Measurements from ENCODE around the gene STAB2. TPM values are rescaled to one million over a fixed set of nuclear protein-coding genes. Genes with fewer than 3 reads are reported as not detected.
A peak's percentile ranks its signal among the peaks of the same experiment; 100 is the strongest.
"Not testable (repeated sequence)": the region's sequence is repeated elsewhere in the genome, so short reads cannot be mapped to it uniquely, and the experiment has no call there.

The STAB2 gene
- total RNA-seq, 1 experiment from 2014 or later = 0.73 TPM

DNA sequence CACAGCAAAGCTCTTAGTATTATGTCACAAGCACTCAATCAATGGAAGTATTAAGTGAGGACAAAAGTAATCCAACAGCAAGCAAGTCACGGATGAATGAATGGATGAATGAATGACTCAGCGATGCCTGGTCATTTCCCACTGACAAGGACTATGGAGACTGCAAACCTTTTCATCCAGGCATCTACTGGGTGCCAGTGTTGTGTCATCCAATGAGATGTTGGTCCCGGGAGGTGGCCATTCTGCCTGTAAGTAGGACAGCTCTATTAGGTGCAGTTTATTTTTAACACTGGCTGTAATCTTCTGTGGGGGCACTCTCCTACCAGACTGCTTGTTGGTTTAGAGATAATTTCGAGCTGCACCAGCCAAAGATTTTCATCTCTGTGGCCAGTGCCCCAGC lies 39.4 kb downstream of the STAB2 start:
- Histone ChIP-seq H3K4me3 (no peak overlapping the region), H3K4me1 (no peaks in the 10 kb centered on the region), H3K9me3 (replicated peaks) (no peaks in the 10 kb centered on the region), H3K36me3 (no peaks in the 10 kb centered on the region), H3K27me3 (no peaks in the 10 kb centered on the region), H3K27ac (no peak overlapping the region)
- DNase-seq = no peak

DNA sequence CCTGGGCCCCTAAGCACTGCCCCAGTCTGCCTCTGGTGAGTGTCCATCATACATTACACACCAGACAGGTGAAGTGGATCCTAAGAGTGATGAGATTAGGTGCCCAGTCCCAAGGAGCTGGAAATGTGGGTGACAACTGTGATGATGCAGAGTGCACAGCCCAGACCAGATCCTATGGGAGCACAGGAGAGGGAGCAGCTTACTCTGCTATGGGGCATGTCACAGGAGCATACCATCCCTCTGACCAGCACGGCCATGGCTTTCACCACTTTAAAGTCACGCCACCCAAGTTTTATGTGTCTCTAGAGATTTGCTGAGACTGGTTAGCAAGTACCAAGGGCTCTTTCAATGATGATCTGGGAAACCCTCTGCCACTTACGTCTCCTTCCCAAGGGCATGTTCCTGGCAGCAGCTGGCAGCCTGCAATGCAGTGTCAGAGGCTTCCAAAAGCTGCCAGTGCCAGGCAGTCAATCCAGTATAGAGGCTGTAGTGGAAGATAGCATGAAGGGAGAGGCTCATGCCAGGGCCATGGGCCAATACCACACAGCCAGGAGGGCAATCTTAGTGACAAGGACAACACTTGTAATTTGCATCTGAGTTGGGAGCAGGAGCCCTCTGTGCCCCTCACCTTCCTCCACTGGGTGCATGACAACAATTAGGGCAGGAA lies 40.2 kb downstream of the STAB2 start:
- DNase-seq = no peak
- Histone ChIP-seq H3K4me3 (no peak overlapping the region), H3K9me3 (replicated peaks) (no peaks in the 10 kb centered on the region), H3K27ac (no peak overlapping the region), H3K36me3 (no peaks in the 10 kb centered on the region), H3K4me1 (no peaks in the 10 kb centered on the region), H3K27me3 (no peaks in the 10 kb centered on the region)

DNA sequence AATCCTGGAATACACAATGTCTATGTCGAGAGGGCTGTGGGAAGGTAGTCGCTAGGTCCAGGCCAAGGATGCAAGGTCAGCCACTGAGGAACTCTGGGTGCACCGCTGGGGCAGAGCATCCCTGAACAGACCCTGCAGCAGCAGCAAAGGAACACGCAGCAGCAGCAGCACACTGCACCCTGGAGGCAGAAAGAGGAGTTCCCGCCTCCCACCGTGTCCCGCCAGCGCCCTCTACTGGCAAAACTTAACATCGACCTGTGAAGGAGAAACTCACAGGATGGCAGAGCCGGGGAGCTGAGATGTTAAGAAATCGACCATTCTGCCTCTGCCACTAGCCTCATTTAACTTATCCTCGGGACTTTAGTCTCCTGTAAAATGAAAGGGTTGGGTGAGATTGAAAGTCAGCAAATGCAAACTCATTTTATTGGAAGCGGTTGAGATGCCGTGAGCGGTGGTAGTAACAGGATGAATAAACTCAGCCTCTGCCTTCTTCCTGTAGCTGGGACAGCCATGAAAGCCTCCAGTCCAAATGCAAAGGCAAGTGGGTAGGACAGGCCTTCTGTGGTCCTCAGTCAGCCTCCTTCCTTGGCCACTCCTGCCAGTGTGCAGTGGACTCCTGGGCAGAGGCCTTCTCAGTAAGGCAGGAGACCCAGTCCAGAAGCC lies 45.6 kb downstream of the STAB2 start:
- Histone ChIP-seq H3K36me3 (no peaks in the 10 kb centered on the region), H3K27me3 (no peaks in the 10 kb centered on the region; the same call in 1 of the 2 replicates), H3K27ac (no peak overlapping the region), H3K9me3 (replicated peaks) (no peaks in the 10 kb centered on the region), H3K4me1 (no peaks in the 10 kb centered on the region), H3K4me3 (no peak overlapping the region)
- DNase-seq = peak; percentile 79 to 87

DNA sequence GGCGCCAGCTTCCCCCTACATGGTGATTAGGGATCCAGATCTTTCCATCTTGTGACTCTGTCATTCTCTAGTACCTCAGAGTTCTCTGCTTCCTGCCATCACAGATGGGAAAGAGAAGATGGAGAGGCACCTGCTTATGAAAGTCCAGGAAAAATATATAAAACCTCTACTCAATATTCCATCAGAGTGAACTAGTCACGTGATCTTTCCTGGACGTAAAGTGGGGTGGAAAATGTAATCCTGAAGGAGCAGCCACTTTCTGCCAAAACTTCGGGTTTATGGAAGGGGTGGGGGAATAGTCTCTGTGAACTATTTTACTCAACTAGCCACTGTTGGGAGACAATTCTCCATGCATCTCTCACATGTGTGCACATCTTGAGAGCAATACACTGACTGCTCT lies 47.7 kb downstream of the STAB2 start:
- no peak for DNase-seq
- H3K9me3 ChIP-seq (replicated peaks) = no peaks in the 10 kb centered on the region
- H3K4me1 ChIP-seq = no peaks in the 10 kb centered on the region
- H3K36me3 ChIP-seq = no peaks in the 10 kb centered on the region
- H3K27ac ChIP-seq = no peak overlapping the region
- H3K4me3 ChIP-seq = no peak overlapping the region
- H3K27me3 ChIP-seq = no peaks in the 10 kb centered on the region; the same call in 1 of the 2 replicates

DNA sequence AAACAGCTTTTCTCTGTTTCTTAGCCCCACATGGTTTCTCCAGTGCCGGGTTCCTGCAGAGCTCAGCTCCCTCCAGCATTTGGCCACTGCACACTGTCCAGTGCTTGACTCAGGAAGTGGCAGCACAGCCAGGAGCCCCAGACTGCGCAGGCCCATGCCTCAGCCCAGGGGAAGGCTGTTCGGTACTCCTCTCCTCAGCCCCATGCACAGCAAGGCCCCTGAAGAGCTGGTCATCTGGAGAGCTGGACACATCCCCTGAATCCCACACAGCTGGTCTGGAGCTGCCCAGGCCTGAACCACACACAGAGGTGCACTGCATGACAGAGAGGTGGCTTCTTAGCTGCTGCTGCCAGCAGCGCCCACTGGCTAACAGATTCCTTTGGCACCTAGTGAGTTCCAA lies 48.3 kb downstream of the STAB2 start:
- Histone ChIP-seq H3K27ac (no peak overlapping the region), H3K27me3 (no peaks in the 10 kb centered on the region; the same call in 1 of the 2 replicates), H3K9me3 (replicated peaks) (no peaks in the 10 kb centered on the region), H3K4me3 (no peak overlapping the region), H3K4me1 (no peaks in the 10 kb centered on the region), H3K36me3 (no peaks in the 10 kb centered on the region)
- no peak for DNase-seq

DNA sequence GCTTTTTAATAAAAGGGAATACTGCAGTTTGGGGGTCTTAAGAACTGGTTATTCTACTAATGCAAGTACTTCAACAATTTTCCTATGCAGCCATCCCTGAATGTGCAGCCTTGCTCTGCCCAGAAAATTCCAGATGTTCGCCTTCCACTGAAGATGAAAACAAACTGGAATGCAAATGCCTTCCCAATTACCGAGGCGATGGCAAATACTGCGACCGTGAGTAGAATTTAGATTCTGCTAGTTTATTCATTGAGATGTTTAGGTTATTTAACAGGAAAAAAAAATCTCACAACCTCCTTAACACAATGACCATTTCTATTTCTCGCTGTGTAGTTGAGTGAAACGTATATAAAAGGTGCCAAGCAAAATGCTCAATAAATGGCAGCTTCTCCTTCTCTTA lies 49.9 kb downstream of the STAB2 start:
- Histone ChIP-seq H3K36me3 (no peaks in the 10 kb centered on the region), H3K9me3 (replicated peaks) (no peaks in the 10 kb centered on the region), H3K27ac (no peak overlapping the region)

DNA sequence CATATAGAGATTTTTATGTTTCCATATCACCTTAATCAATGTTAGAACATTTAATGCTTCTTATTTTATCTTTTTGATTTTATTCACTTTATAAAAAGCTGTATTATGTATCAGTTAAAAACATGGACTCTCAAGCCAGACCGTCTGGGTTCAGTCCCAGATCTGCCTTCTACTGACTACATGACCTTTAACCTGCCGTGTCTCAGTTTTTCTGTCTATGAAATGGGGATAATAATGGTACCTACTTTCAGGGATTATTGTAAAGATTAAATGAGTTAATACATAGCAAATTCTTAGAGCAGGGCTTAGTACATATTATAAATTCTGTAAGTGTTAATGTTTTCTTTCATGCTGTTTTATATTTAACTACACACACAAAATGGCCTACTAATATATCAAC lies 50.4 kb downstream of the STAB2 start:
- no peaks in the 10 kb centered on the region for H3K36me3 ChIP-seq
- no peak overlapping the region for H3K27ac ChIP-seq
- no peak for DNase-seq
- no peaks in the 10 kb centered on the region for H3K9me3 ChIP-seq (replicated peaks)
- H3K4me3 ChIP-seq = no peak overlapping the region
- H3K4me1 ChIP-seq = no peaks in the 10 kb centered on the region
- no peaks in the 10 kb centered on the region; the same call in 1 of the 2 replicates for H3K27me3 ChIP-seq

More for the DNA sequence above, 49.9 kb downstream of the STAB2 start:
- no peak for DNase-seq
- Histone ChIP-seq H3K4me3 (no peak overlapping the region), H3K4me1 (no peaks in the 10 kb centered on the region), H3K27me3 (no peaks in the 10 kb centered on the region; the same call in 1 of the 2 replicates)

DNA sequence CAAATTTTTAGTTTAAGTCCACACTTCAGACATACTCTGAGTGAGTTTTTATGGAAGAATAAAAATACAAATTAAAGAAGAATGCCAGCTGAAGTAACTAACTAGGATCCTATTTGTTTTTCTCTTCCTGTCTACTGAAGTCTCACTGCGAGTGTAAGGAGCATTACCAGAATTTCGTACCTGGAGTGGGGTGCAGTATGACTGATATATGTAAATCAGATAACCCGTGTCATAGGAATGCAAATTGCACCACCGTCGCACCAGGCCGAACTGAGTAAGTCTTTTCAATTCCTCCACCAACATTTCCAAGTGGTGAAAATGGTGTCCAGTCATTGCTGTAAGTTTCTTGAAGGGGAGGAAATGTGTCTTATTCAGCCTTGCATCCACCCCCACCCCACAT lies 52.9 kb downstream of the STAB2 start:
- DNase-seq = no peak
- H3K4me1 ChIP-seq = no peaks in the 10 kb centered on the region
- no peaks in the 10 kb centered on the region for H3K9me3 ChIP-seq (replicated peaks)
- H3K4me3 ChIP-seq = no peak overlapping the region
- no peaks in the 10 kb centered on the region for H3K36me3 ChIP-seq
- no peaks in the 10 kb centered on the region for H3K27me3 ChIP-seq
- H3K27ac ChIP-seq = no peak overlapping the region

DNA sequence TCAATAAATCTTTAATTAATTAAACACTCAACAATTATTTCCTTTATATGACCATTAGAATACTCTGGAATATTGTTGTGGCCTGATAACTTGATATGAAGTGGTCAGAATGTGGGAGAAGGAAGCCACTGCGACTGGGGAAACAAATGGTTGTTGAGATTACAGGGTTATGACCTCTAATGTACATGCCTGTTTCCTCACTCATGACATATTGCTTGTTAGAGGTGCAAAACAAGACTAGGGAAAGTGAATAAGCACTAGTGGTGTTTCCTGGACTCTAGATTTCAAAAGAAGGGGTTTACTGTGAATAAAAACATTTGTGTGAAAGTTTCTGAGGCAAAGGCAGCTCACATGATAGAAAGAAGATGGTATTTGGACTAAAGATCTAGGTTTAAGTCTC lies 53.3 kb downstream of the STAB2 start:
- no peaks in the 10 kb centered on the region for H3K4me1 ChIP-seq
- no peak overlapping the region for H3K27ac ChIP-seq
- H3K9me3 ChIP-seq (replicated peaks) = no peaks in the 10 kb centered on the region
- no peaks in the 10 kb centered on the region for H3K27me3 ChIP-seq
- no peaks in the 10 kb centered on the region for H3K36me3 ChIP-seq
- no peak for DNase-seq
- H3K4me3 ChIP-seq = no peak overlapping the region

DNA sequence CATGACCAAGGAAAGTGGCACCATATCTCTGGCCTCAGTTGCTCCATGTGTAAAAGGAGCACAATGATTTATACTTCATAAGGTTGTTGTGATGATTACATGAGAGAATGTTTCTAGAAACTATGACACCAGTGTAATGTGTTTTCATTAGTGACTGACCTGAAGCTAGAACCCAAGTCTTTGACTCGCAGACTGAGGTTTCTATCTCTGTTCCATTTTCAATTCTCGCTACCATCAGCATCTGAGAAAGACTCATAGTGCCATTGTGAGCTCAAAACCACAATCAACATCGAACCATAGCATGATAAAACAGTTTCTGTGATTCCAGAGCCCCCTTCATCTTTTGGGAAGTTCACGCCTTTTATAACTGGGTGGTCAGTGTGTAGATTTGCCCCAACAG lies 53.8 kb downstream of the STAB2 start:
- Histone ChIP-seq H3K27me3 (no peaks in the 10 kb centered on the region), H3K4me3 (no peak overlapping the region), H3K4me1 (no peaks in the 10 kb centered on the region), H3K27ac (no peak overlapping the region), H3K9me3 (replicated peaks) (no peaks in the 10 kb centered on the region), H3K36me3 (no peaks in the 10 kb centered on the region)
- DNase-seq = no peak

DNA sequence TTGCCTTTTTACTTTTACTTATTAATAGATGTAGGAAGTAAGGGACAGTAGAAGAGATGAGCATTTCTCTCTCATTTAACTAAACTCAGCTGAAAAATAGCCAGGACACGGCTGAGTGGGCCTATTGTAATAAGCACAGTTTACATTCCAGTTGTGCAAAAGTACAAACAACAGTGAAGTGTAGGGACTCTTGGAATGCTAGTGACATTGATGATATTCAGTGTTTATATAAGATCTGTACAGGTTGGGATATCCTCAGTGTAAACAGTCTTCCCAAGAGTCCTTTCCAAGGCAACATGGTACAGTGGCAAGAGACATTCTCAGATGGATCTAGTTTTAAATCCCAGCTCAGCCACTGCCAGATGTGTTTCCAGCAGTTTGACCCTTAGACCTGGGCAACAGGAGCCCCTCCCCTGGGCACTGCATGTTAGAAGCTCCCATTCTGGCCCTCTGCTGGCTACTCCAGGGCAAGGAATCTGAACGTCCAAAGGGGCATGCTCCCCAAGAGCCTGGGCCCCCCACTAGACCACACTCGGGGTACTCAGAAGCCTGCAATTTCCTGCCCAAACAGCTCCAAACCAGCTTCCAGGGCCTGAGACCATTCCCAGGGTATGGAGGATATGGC lies 55.3 kb downstream of the STAB2 start:
- Histone ChIP-seq H3K27ac (no peak overlapping the region), H3K27me3 (no peaks in the 10 kb centered on the region), H3K4me1 (peaks cover 1% of the 10 kb centered on the region; the same call in 1 of the 2 replicates), H3K9me3 (replicated peaks) (no peaks in the 10 kb centered on the region), H3K36me3 (no peaks in the 10 kb centered on the region), H3K4me3 (no peak overlapping the region)
- DNase-seq = no peak

DNA sequence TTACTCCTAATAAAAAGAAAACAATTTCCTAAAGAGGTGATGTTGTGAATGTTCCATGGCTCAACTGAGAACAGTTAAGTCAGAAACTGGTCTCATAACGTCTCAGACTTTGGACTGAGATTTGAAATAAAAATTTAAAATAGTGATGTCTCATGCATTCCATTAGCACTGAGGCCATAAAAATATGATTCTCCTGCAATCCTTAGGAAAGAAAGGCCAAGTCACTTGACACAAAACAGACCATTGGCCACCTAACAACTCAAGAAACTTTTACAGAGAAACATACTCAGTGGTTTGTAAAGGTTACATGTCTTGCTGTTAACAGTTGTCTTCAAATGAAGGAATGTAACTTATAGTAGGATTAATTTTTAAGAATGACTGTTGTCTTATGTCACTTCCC lies 58.1 kb downstream of the STAB2 start:
- Histone ChIP-seq H3K9me3 (replicated peaks) (no peaks in the 10 kb centered on the region), H3K4me3 (no peak overlapping the region), H3K36me3 (no peaks in the 10 kb centered on the region), H3K4me1 (peaks cover 5% of the 10 kb centered on the region; the same call in 1 of the 2 replicates), H3K27me3 (no peaks in the 10 kb centered on the region), H3K27ac (no peak overlapping the region)
- no peak for DNase-seq

DNA sequence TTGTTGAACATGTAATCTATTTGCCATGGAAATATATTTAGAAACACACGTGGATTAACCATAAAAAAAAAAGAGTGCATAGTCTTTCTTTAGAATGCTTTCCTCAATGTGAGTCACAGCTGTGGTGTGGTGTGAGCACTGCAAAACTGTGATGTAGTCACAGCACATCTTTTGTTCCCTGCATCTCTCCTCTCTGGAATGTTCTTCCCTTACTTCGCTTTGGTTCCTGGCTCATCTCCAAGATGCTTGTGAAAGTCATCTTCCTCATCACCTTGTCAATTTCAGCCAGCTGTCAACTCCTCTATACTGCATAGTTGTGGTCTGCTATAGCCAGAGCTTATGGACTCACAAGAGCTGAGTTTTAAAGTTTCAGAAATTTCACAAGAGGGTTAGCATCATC lies 60.2 kb downstream of the STAB2 start:
- DNase-seq = peak; percentile 41 to 42

DNA sequence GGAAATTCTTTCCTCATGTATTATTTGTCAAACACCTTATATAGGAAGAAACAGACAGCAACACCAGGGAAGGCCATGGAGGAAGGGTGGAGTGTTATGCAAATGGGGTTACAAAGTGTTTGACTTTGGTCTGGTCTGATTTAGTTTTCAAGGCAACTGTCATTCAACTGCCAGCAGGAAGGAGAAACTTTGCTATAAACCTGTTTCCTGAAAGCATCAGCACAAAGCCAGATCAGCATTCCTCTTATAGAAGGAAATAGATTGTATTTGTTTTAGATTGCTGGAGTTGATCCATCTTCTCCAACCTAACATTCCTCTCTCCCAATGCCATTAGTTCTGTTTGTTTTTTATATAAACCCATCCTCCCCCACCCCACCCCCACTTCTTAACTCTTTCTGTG lies 65.7 kb downstream of the STAB2 start:
- no peak for DNase-seq
- Histone ChIP-seq H3K36me3 (no peaks in the 10 kb centered on the region), H3K27me3 (no peaks in the 10 kb centered on the region), H3K4me3 (no peak overlapping the region), H3K27ac (no peak overlapping the region), H3K9me3 (replicated peaks) (no peaks in the 10 kb centered on the region), H3K4me1 (no peaks in the 10 kb centered on the region)

More for the DNA sequence above, 60.2 kb downstream of the STAB2 start:
- no peaks in the 10 kb centered on the region for H3K9me3 ChIP-seq (replicated peaks)
- H3K27ac ChIP-seq = no peak overlapping the region
- no peaks in the 10 kb centered on the region for H3K36me3 ChIP-seq
- no peak overlapping the region for H3K4me3 ChIP-seq
- peaks cover 5% of the 10 kb centered on the region; the same call in 1 of the 2 replicates for H3K4me1 ChIP-seq
- H3K27me3 ChIP-seq = no peaks in the 10 kb centered on the region

DNA sequence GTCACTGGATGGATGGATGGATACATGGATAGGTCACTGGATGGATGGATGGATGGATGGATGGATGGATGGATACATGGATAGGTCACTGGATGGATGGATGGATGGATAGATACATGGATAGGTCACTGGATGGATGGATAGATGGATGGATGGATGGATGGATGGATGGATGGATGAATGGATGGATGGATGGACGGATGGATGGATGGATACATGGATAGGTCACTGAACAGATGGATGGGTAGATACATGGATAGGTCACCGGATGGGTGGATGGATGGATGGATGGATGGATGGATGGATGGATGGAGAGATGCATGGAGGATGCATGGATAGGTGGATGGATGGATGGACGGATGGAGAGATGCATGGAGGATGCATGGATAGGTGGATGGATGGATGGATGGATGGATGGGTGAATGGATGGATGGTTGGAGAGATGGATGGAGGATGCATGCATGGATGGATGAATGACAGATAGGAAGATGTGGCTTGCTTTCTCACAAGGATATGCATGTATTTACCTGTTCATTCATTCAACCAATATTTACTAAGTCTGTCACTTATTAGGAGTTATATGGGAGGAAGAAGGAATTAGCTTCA lies 66.6 kb downstream of the STAB2 start:
- not testable (repeated sequence) for H3K9me3 ChIP-seq (replicated peaks); H3K4me3 ChIP-seq; H3K36me3 ChIP-seq; DNase-seq; H3K27me3 ChIP-seq; H3K27ac ChIP-seq; H3K4me1 ChIP-seq
